Tibial nerve (tissue), 4 donors: ENCODE results near the gene DDB1. TPM values are rescaled to one million over a fixed set of nuclear protein-coding genes. Genes with fewer than 3 reads are reported as not detected.

Experiments
- DNase-seq, 2 donors: peaks; one replicate each; pipeline ENCODE4 v3.0.0-alpha.2; 2019; ENCODE audit warnings: low spot score in 2 of 2
- H3K27ac ChIP-seq, 4 donors: fragments of 200-600 bp; sonication (generic) in 3 of 4; one replicate each; pipeline ENCODE4 v1.5.1; 2017 to 2019; ENCODE audit warnings: mild to moderate bottlenecking in 1 of 4
- H3K27me3 ChIP-seq, 2 donors: fragments of 200-600 bp; sonication (generic) in 1 of 2; one replicate each; pipeline versions ENCODE4 v1.5.1 to v1.6.0; 2017 to 2019
- H3K36me3 ChIP-seq, 3 donors: fragments of 200-600 bp; sonication (generic); one replicate each; pipeline ENCODE4 v1.5.1; 2018 to 2019
- H3K4me1 ChIP-seq, 4 donors: fragments of 200-600 bp; sonication (generic) in 3 of 4; one replicate each; pipeline ENCODE4 v1.5.1; 2017 to 2019
- H3K4me3 ChIP-seq, 4 donors: fragments of 200-600 bp; sonication (generic) in 3 of 4; one replicate each; pipeline ENCODE4 v1.5.1; 2017 to 2019; ENCODE audit warnings: mild to moderate bottlenecking in 1 of 4, moderate library complexity in 1 of 4
- H3K9me3 ChIP-seq, 4 donors: fragments of 200-600 bp; sonication (generic) in 3 of 4; one replicate each; pipeline ENCODE4 v1.5.1; 2017 to 2019
- EP300 ChIP-seq, 2 donors: sonication (generic); formaldehyde crosslinking; IDR thresholded peaks; one replicate each; pipeline ENCODE4 v1.6.1; 2017; ENCODE audit warnings: antibody characterized with exemption in 2 of 2, mild to moderate bottlenecking in 1 of 2
- POLR2A ChIP-seq, 2 donors: fragments of 450-650 bp; IDR thresholded peaks; one replicate each; pipeline ENCODE4 v1.6.1; 2017; ENCODE audit warnings: antibody characterized with exemption in 2 of 2, mild to moderate bottlenecking in 2 of 2, moderate library complexity in 2 of 2
- whole genome bisulfite sequencing, 2 donors: methylation state at CpG; one replicate each; pipeline ENCODE4 v1.1.5; 2018; 5-methylcytosine and 5-hydroxymethylcytosine counted together
- total RNA-seq, 4 donors: library from RNA; depleted of rRNA; stranded (reverse); fragments of >200 nt; gene quantifications; one replicate each; pipeline ENCODE4 v1.1.0, GENCODE V29; 2016
- TF ChIP-seq, protein P1 (sequence below), 5 experiments: fragments of 200-600 bp in 3 of 5; fragments of 450-650 bp in 2 of 5; sonication (generic) in 3 of 5; IDR thresholded peaks; one replicate each; pipeline ENCODE4 v1.5.1; 2016 to 2019; ENCODE audit warnings: antibody characterized with exemption in 5 of 5, mild to moderate bottlenecking in 3 of 5, moderate library complexity in 2 of 5

DDB1 gene
- total RNA-seq, 4 donors from 2014 or later = 100 to 138 (median 113) TPM

DNA sequence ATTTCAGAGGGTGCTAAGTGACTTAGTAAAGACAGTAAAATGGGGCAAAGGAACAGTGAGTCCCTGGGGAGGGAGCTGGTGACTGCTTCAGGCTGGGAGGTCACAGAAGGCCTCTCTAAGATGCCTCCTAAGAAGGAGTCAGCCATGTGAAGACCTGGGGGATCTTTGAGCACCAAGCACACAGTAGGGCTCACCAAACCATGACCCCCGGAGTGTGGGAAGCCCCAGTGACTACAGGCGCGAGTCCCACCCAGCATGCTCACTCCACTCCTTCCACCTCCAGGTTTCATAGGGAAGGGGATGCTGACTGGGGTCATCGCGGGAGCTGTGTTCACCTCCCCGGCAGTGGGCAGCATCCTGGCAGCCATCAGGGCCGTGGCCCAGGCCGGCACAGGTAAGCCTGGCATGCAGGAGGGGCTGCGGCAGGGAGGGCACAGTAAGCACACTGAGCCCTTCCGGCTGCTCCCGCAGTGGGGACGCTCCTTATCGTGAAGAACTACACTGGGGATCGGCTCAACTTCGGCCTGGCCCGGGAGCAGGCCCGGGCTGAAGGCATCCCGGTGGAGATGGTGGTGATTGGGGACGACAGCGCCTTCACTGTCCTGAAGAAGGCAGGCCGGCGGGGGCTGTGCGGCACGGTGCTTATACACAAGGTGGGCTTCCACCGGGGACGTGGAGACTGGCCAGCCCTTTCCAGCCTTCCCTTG lies 6.0 kb upstream of the DDB1 start:
- Histone ChIP-seq H3K9me3 (no peaks in the 10 kb centered on the region), H3K4me3 (no peak overlapping the region), H3K27ac (no peak overlapping the region), H3K36me3 (peaks cover 0 to 59% (median 0%) of the 10 kb centered on the region in 3 donors), H3K27me3 (no peaks in the 10 kb centered on the region), H3K4me1 (peaks cover 0 to 24% (median 3%) of the 10 kb centered on the region in 4 donors)
- 94 to 95% methylated on average over 25 to 26 of the region's 26 CpGs for WGBS, 2 donors
- TF ChIP-seq POLR2A (IDR thresholded peaks at IDR 0.05) (no peak), EP300 (IDR thresholded peaks at IDR 0.05) (no peak)
- TF ChIP-seq, protein P1, sequence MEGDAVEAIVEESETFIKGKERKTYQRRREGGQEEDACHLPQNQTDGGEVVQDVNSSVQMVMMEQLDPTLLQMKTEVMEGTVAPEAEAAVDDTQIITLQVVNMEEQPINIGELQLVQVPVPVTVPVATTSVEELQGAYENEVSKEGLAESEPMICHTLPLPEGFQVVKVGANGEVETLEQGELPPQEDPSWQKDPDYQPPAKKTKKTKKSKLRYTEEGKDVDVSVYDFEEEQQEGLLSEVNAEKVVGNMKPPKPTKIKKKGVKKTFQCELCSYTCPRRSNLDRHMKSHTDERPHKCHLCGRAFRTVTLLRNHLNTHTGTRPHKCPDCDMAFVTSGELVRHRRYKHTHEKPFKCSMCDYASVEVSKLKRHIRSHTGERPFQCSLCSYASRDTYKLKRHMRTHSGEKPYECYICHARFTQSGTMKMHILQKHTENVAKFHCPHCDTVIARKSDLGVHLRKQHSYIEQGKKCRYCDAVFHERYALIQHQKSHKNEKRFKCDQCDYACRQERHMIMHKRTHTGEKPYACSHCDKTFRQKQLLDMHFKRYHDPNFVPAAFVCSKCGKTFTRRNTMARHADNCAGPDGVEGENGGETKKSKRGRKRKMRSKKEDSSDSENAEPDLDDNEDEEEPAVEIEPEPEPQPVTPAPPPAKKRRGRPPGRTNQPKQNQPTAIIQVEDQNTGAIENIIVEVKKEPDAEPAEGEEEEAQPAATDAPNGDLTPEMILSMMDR (IDR thresholded peaks at IDR 0.05) = no peak
- no peak for DNase-seq

DNA sequence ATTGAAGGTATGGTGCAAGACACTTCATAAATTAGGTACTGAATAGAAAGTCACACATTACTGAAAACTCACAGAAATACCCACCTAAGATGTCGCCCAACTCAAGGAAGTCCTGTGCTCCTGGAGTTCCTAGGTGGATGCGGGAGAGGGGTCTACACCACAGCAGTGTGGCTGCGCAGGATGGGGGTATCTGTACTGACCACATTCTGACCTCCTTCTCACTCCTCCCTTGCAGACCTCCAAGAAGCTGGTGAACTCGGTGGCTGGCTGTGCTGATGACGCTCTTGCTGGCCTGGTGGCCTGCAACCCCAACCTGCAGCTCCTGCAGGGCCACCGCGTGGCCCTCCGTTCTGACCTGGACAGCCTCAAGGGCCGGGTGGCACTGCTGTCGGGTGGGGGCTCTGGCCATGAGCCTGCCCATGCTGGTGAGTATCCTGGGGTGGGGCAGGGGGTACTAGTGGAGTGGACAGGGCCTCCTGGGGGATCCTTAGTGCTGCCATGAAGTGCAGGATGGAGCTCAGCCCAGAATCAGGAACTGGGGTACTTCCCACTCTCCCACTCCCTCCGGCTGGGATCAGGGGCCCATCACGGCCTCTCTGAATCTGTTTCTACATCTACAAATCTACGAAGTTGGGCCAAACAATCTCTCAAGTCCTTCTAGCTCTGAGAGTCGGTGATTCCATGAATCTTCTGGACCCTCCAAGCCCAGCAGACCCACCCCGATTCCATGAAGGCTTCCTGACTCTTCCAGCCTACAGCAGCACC lies 5.0 kb upstream of the DDB1 start:
- H3K4me1 ChIP-seq = peaks cover 0 to 30% (median 8%) of the 10 kb centered on the region in 4 donors
- DNase-seq = no peak
- WGBS, 2 donors = 93 to 94% methylated on average over 10 to 15 of the region's 15 CpGs
- no peaks in the 10 kb centered on the region for H3K9me3 ChIP-seq
- H3K27me3 ChIP-seq = no peaks in the 10 kb centered on the region
- TF ChIP-seq EP300 (IDR thresholded peaks at IDR 0.05) (no peak), POLR2A (IDR thresholded peaks at IDR 0.05) (no peak)
- TF ChIP-seq, protein P1 (IDR thresholded peaks at IDR 0.05) = no peak
- H3K36me3 ChIP-seq = peaks cover 0 to 48% (median 0%) of the 10 kb centered on the region in 3 donors
- no peak overlapping the region for H3K27ac ChIP-seq
- no peak overlapping the region for H3K4me3 ChIP-seq

DNA sequence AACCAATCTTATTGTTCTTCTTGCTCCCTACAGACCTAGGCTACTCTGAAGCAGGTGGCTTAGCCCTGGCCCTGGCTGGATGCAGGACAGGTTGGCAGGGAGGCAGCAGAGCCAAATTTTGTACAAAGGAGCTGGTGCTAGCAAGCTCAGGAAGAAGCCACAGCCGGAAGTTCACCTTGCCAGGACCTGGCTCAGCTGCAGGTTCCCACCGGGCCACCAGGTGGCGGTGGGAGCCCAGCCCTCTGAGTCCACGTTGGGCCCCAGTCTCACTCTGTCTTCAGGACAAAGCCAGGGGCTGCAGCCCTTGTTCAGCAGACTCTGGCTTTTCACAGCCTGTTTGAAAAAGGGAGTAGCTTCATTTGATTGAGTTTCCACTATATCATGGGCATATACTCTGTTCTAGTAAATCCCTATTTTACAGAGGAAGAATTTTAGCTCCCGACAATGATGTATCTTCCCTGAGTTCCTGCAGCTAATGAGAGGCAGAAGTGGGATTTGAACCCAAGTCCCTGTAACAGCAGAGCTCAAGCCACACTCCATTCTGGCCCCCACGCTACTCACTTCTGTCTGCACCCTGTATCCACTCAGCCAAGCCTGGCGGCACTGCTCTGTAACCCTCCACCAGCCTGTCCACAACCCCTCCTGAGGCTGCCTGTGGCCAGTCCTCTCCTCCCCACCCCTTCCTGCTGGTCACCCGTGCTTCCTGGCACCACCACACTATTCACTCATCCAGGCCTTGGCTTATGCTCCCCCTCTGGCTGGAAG lies 3.4 kb upstream of the DDB1 start:
- no peaks in the 10 kb centered on the region for H3K27me3 ChIP-seq
- peaks cover 0 to 40% (median 17%) of the 10 kb centered on the region in 4 donors for H3K4me1 ChIP-seq
- peak overlapping the region in 2 of 4 donors; percentile 59 to 97 for H3K27ac ChIP-seq
- TF ChIP-seq, protein P1 (IDR thresholded peaks at IDR 0.05) = peak; percentile 89 to 96 (median 93)
- no peak for TF ChIP-seq EP300 (IDR thresholded peaks at IDR 0.05)
- H3K4me3 ChIP-seq = no peak overlapping the region
- peaks cover 0 to 33% (median 0%) of the 10 kb centered on the region in 3 donors for H3K36me3 ChIP-seq
- DNase-seq = peak; percentile 42 to 64
- no peaks in the 10 kb centered on the region for H3K9me3 ChIP-seq
- 33% methylated on average over 8 of the region's 8 CpGs for WGBS, 2 donors

DNA sequence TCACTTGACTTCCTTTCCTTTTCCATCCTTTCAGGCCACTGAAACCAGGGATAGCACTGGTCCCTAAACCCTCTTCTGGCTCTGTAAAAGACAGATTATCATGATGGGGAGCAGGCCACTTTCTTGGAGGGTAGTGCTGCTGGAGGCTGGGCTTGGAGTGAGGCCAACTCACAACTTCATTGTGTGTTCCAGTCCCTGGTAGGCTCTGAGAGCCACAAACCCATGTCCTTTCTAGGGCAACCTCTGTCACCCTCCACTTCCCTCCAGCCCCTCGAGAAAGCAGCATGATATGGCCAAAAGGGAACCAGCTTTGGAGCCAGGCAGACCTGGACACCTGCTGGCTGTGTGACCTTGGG lies 2.4 kb upstream of the DDB1 start:
- WGBS, 2 donors = 59 to 100% methylated on average over 1 of the region's 1 CpG
- peak overlapping the region in 2 of 4 donors; percentile 4 to 97 for H3K27ac ChIP-seq
- H3K36me3 ChIP-seq = peaks cover 0 to 25% (median 0%) of the 10 kb centered on the region in 3 donors
- no peaks in the 10 kb centered on the region for H3K27me3 ChIP-seq
- no peak for DNase-seq
- peaks cover 0 to 50% (median 20%) of the 10 kb centered on the region in 4 donors for H3K4me1 ChIP-seq
- TF ChIP-seq, protein P1 (IDR thresholded peaks at IDR 0.05) = no peak
- TF ChIP-seq POLR2A (IDR thresholded peaks at IDR 0.05) (no peak), EP300 (IDR thresholded peaks at IDR 0.05) (no peak)
- no peaks in the 10 kb centered on the region for H3K9me3 ChIP-seq
- no peak overlapping the region for H3K4me3 ChIP-seq
